Suprapubic skin (tissue), 4 donors: Measurements from ENCODE around the gene CAV3. TPM values are rescaled to one million over a fixed set of nuclear protein-coding genes. Genes with fewer than 3 reads are reported as not detected.
A peak's percentile ranks its signal among the peaks of the same experiment; 100 is the strongest.

Experiments
- DNase-seq, 2 donors: peaks; one replicate each; pipeline ENCODE4 v3.0.0-alpha.2; 2019; ENCODE audit warnings: low spot score in 2 of 2
- H3K27ac ChIP-seq: fragments of 200-600 bp; sonication (generic); one replicate; pipeline ENCODE4 v1.5.1; 2019
- H3K27me3 ChIP-seq: fragments of 200-600 bp; sonication (generic); one replicate; pipeline ENCODE4 v1.5.1; 2019
- H3K36me3 ChIP-seq: fragments of 200-600 bp; sonication (generic); one replicate; pipeline ENCODE4 v1.5.1; 2019
- H3K4me1 ChIP-seq: fragments of 200-600 bp; sonication (generic); one replicate; pipeline ENCODE4 v1.5.1; 2019
- H3K4me3 ChIP-seq: fragments of 200-600 bp; sonication (generic); one replicate; pipeline ENCODE4 v1.5.1; 2019; ENCODE audit warnings: mild to moderate bottlenecking
- H3K9me3 ChIP-seq: fragments of 200-600 bp; sonication (generic); one replicate; pipeline ENCODE4 v1.5.1; 2019
- EP300 ChIP-seq: sonication (generic); formaldehyde crosslinking; IDR thresholded peaks from one replicate; pipeline ENCODE4 v1.6.1; 2017; ENCODE audit warnings: antibody characterized with exemption
- POLR2A ChIP-seq, 2 donors: fragments of 450-650 bp; IDR thresholded peaks; one replicate each; pipeline ENCODE4 v1.6.1; 2017; ENCODE audit warnings: antibody characterized with exemption in 2 of 2, mild to moderate bottlenecking in 2 of 2, moderate library complexity in 2 of 2
- POLR2AphosphoS5 ChIP-seq, 3 donors: sonication (generic); formaldehyde crosslinking; IDR thresholded peaks; one replicate each; pipeline ENCODE4 v1.6.1; 2017; ENCODE audit warnings: antibody characterized with exemption in 3 of 3
- WGBS: methylation state at CpG from one replicate; pipeline ENCODE4 v1.1.5; 2018; 5-methylcytosine and 5-hydroxymethylcytosine counted together
- total RNA-seq, 4 donors: library from RNA; depleted of rRNA; stranded (reverse); fragments of >200 nt; gene quantifications; one replicate each; pipeline ENCODE4 v1.1.0, GENCODE V29; 2016
- TF ChIP-seq, protein P1 (sequence below), 2 donors: fragments of 200-600 bp in 1 of 2; fragments of 450-650 bp in 1 of 2; sonication (generic) in 1 of 2; IDR thresholded peaks; one replicate each; pipeline ENCODE4 v1.5.1; 2016 to 2019; ENCODE audit warnings: antibody characterized with exemption in 2 of 2, mild to moderate bottlenecking in 1 of 2, moderate library complexity in 1 of 2

Gene CAV3
- total RNA-seq, 4 donors from 2014 or later: not detected

DNA sequence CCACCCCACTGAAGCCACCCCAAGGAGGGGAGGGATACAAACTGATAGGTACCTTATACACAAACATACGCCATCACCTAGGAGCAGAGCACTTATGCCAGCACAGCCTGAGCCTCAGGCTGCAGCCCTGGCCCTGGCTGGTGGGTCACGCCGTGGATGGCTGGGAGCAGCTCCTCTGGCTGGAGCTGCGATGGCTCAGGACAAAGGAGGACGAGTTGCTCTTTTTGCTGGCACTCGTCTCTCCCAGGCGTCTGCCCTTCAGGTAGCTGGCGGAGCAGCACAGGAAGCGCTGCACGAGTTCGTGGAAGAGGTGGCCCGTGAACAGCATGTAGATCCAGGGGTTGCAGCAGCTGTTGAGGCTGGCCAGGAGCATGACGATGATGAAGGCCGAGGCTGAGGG lies 19.2 kb downstream of the CAV3 start:
- Histone ChIP-seq H3K27ac (no peak overlapping the region), H3K9me3 (no peaks in the 10 kb centered on the region), H3K4me3 (no peak overlapping the region), H3K36me3 (no peaks in the 10 kb centered on the region), H3K27me3 (no peaks in the 10 kb centered on the region), H3K4me1 (peaks cover 2% of the 10 kb centered on the region)
- WGBS: 87% methylated on average over 13 of the region's 14 CpGs
- DNase-seq: peak in 1 of 2 donors; percentile 58
- TF ChIP-seq POLR2AphosphoS5 (IDR thresholded peaks at IDR 0.05): no peak
- TF ChIP-seq, protein P1, sequence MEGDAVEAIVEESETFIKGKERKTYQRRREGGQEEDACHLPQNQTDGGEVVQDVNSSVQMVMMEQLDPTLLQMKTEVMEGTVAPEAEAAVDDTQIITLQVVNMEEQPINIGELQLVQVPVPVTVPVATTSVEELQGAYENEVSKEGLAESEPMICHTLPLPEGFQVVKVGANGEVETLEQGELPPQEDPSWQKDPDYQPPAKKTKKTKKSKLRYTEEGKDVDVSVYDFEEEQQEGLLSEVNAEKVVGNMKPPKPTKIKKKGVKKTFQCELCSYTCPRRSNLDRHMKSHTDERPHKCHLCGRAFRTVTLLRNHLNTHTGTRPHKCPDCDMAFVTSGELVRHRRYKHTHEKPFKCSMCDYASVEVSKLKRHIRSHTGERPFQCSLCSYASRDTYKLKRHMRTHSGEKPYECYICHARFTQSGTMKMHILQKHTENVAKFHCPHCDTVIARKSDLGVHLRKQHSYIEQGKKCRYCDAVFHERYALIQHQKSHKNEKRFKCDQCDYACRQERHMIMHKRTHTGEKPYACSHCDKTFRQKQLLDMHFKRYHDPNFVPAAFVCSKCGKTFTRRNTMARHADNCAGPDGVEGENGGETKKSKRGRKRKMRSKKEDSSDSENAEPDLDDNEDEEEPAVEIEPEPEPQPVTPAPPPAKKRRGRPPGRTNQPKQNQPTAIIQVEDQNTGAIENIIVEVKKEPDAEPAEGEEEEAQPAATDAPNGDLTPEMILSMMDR (IDR thresholded peaks at IDR 0.05): no peak
- no peak for TF ChIP-seq EP300

DNA sequence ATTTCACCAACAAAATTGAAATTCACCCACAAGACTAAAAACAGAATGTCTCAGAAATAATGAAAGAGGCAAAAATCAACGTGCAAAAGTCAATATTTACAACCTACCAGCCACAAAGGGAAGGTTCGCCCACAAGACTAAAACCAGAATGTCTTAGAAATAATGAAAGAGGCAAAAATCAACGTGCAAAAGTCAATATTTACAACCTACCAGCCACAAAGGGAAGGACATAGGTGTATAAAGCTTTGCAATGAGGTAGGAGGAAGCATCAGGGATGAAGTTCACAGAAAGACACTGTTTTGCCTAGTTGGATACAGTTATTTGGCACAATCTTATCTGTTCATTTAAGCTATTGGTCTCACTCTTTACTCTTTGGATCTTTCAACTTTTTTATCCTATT lies 21.5 kb downstream of the CAV3 start:
- no peak overlapping the region for H3K4me3 ChIP-seq
- H3K36me3 ChIP-seq: no peaks in the 10 kb centered on the region
- TF ChIP-seq POLR2A (IDR thresholded peaks at IDR 0.05): no peak
- TF ChIP-seq, protein P1 (IDR thresholded peaks at IDR 0.05): no peak
- H3K4me1 ChIP-seq: peaks cover 2% of the 10 kb centered on the region
- 72% methylated on average over 3 of the region's 3 CpGs for WGBS
- H3K27ac ChIP-seq: no peak overlapping the region
- no peaks in the 10 kb centered on the region for H3K9me3 ChIP-seq
- H3K27me3 ChIP-seq: no peaks in the 10 kb centered on the region
- DNase-seq: no peak

DNA sequence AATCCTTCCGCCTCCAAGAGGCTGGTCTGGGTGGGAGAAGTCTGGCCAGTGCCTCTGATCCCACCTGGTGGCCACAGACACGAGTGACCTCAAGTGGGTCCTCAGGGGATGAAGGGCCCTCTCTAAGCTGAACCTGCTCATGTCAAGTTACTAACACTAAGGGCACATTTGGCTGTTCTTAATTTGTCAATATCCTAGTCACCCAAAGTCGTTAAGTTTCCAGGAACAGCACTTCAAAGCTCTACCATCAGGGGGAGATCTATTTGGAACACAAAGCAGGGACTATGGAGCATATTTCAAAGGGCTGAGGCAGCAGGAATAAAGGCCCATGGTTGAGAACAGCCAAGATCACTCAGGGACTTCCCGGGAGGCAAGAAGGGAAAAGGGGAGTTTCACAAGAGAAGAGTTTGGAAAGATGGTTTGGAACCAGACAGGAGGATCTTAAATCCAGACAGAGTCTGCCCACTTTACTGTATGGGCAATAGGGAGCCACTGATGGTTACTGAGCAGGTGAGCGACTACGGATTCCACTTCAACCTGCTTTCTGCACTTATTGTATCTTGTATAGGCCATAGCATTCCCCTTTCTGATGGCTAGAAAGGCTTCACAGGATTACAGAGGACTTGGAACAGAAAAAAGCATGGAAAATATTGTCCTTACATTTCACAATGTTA lies 22.1 kb downstream of the CAV3 start:
- no peak overlapping the region for H3K4me3 ChIP-seq
- no peaks in the 10 kb centered on the region for H3K9me3 ChIP-seq
- 75% methylated on average over 6 of the region's 6 CpGs for WGBS
- TF ChIP-seq EP300 (no peak), POLR2A (IDR thresholded peaks at IDR 0.05) (no peak), POLR2AphosphoS5 (IDR thresholded peaks at IDR 0.05) (no peak)
- TF ChIP-seq, protein P1 (IDR thresholded peaks at IDR 0.05): no peak
- peaks cover 2% of the 10 kb centered on the region for H3K4me1 ChIP-seq
- peak in 1 of 2 donors; percentile 31 for DNase-seq
- H3K36me3 ChIP-seq: no peaks in the 10 kb centered on the region
- H3K27me3 ChIP-seq: no peaks in the 10 kb centered on the region
- no peak overlapping the region for H3K27ac ChIP-seq

DNA sequence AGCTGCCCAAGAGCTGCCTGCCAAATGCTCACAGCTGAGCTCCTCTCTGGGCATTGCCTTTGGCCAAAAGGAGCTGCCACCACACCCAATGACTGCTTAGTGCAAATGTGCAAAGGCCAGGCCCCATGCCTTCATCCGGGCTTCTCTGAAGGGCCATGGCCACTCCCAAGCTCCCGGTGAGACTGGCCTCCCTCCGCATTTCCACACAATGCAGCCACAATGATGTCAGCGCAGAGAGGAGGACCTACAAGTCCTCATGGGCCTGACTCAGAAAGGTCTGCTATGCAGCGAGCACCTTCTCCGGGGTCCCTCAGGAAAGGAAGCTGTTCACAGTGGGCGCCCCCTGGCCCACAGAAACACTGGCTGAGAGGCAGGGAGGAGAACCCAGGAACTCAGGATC lies 23.1 kb downstream of the CAV3 start:
- Histone ChIP-seq H3K4me1 (peaks cover 2% of the 10 kb centered on the region), H3K9me3 (no peaks in the 10 kb centered on the region), H3K4me3 (no peak overlapping the region), H3K27ac (no peak overlapping the region), H3K36me3 (no peaks in the 10 kb centered on the region), H3K27me3 (no peaks in the 10 kb centered on the region)
- TF ChIP-seq EP300 (no peak), POLR2AphosphoS5 (IDR thresholded peaks at IDR 0.05) (no peak), POLR2A (IDR thresholded peaks at IDR 0.05) (no peak)
- TF ChIP-seq, protein P1 (IDR thresholded peaks at IDR 0.05): no peak
- DNase-seq: peak in 1 of 2 donors; percentile 57
- 93% methylated on average over 5 of the region's 7 CpGs for WGBS

DNA sequence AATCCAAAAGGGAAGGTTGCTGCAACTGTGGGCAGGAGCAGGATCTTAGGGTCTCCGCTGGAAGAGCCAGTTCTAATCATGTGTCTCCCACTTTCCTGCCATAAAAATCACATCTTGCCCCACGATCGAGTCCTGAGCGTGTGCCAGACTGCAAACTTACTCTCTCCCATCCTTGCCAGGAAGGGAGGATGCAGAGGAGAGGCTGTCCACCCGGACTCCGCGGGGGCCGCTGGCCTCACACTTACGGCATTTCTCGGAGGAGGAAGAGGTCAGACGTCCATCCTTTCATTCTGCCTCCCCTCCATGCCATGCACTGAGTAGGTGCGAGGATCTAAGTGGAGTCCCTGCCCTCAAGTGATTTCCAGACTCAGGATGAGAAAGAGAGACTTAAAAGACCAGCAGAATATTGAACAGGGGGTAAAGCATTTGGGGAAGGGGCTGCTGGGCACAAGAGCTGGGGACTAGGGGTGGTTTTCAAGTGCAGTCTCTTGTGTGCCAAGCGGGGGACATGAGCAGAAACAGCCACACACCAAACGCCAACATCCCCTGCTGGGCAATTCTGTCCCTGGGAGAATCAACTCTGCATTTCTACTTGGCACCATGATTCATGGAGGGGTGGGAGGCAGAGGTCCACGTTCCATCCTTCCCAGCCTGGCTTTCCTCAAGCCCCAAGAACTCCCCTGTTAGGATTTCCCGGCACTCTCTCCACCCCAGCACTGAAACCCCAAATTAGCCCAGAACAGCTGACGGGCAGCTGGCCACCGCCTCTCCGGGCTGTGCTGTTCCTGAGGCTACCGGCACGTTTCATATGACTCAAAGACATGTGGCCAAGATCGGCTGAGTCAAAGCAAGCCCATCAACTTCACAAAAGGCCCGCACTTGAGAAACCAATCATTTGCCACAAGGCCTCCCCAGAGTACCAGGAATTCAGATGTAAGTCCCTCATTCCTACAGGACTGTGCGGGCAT lies 24.2 kb downstream of the CAV3 start:
- WGBS: 72% methylated on average over 24 of the region's 24 CpGs

More for the DNA sequence above, 24.2 kb downstream of the CAV3 start:
- Histone ChIP-seq H3K4me1 (peaks cover 2% of the 10 kb centered on the region), H3K27ac (no peak overlapping the region), H3K36me3 (no peaks in the 10 kb centered on the region), H3K4me3 (no peak overlapping the region), H3K27me3 (no peaks in the 10 kb centered on the region), H3K9me3 (no peaks in the 10 kb centered on the region)
- no peak for TF ChIP-seq POLR2A (IDR thresholded peaks at IDR 0.05)
- TF ChIP-seq, protein P1 (IDR thresholded peaks at IDR 0.05): no peak
- TF ChIP-seq POLR2AphosphoS5 (IDR thresholded peaks at IDR 0.05): no peak
- TF ChIP-seq EP300: no peak
- DNase-seq: peak in 1 of 2 donors; percentile 48
